IPS DF 4.7 (cell line): ENCODE results near the gene KSR2.
"Not testable (repeated sequence)": the region's sequence is repeated elsewhere in the genome, so short reads cannot be mapped to it uniquely, and the experiment has no call there.

Experiments used
- DNase-seq: peaks from one replicate; pipeline ENCODE4 v3.0.0-alpha.2; 2013; ENCODE audit warnings: low spot score; ENCODE audit errors: extremely low read depth

Gene KSR2

DNA sequence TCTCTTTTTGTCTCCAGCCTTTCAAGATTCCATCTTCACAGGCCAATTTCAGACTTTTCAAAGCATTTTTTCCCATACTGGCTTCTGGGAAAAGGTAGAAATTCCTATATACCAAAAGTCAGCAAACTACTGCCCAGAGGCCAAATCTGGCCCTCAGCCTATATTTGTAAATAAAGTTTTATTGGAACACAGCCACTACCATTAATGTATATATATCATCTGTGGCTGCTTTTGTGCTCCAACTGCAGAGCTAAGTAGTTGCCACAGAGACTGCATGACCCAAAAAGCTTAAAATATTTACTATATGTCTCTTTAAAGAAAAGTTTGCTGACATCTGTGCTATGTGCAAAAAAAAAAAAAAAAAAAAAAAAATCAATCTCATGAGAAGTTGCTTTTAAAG is 76.3 kb downstream of the KSR2 start:
- DNase-seq: no peak

DNA sequence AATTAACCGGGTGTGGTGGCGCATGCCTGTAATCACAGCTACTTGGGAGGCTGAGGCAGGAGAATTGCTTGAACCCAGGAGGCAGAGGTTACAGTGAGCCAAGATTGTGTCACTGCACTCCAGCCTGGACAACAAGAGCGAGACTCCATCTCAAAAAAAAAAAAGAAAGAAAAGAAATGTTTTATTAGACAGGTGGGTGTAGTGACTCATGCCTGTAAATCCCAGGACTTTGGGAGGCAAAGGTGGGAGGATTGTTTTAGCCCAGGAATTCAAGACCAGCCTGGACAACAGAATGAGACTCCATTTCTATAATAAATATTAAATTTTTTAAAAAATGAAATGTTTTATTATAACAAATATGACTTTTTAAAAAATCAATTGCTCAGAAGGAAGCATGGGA is 77.5 kb downstream of the KSR2 start:
- DNase-seq: not testable (repeated sequence)

DNA sequence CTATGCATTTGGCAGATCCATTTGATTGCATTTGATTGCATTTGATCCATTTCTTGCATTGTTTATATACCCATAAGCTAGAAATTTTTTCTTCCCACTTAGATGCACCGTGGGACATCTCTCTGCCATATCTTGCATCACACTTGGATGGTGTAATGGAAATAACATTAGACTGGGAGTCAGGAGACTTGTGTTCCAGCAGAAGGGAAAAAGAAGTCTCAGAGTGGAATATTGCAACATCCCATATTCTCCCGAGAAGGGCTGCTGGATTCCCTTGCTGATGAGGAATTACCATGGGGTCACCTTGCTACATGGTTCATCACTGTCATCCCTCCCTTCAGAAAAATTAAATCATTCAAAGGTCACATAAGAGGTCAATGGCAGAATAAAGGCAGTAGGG is 78.1 kb downstream of the KSR2 start:
- no peak for DNase-seq

DNA sequence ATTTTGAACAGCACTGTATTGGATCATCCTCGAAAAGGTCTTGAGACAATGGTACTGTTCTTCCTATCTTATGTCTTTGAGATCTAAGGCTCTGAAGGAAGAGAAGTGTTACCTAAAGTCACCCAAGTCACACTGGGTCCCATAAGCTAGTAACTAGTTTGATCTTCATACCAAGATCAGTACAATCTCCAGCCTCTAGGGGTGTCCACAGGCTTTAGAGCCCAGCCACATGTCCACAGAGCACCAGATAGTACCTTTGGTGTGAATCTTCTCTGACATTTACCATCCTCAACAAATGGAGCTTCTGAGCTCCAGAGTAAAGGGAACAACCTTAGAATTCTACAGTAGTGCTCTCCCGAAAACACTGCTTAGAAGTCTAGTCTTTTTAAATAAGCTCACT is 78.7 kb downstream of the KSR2 start:
- no peak for DNase-seq

DNA sequence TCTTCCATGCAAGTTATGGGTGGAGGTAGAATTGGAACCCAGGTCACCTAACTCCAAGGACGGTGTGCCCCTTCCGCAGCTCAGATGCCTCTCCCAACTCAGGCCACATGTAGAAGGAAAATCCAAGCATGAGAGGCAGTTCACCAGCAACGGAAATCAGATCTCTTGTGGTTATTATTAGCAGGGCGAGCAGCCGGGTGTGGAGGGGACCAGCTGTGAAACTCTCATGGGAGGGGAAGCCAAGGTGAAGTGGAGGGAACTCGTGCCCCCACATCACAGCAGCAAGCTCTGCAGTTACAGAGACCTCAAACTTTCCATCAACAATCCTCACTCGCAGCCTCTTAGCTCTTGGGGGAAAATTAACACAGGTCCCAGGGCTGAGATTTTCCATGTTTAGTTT is 79.7 kb downstream of the KSR2 start:
- DNase-seq: no peak

DNA sequence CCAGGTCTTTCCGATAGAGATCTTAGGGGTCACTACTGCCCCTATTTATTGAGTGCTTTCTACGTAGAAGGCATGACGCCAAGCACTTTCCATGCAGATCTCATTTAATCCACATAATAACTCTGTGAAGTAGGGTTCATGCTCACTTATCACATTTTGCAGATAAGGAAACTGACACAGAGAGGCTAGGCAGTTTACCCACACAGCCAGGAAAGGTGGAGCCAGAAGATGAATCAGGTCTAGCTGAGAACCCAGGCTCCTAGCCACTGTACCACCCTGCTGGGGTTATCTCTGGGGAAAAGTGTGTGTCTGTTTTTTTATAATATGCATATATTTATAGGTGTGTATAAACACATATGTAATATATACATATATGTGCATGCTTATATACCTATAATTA is 83.6 kb downstream of the KSR2 start:
- no peak for DNase-seq

DNA sequence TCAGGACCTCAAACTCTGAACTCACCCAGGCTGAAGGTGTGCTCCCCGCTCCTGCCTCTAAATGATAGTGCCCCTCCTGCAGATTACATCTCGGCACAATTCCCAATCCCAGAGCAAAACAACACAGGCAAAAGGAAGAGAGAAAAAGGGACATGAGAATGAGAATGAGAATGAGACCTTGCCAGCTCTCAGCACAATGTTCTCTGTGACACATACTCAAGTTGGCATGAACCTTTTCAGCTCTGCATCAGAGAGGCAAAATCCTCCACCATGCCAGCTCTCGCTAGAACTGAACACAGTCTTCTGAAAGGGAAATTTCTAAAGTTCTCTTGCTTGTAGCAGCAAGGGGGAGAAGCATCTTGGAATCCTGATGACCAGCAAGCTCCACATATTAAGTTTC is 84.6 kb downstream of the KSR2 start:
- DNase-seq: no peak

DNA sequence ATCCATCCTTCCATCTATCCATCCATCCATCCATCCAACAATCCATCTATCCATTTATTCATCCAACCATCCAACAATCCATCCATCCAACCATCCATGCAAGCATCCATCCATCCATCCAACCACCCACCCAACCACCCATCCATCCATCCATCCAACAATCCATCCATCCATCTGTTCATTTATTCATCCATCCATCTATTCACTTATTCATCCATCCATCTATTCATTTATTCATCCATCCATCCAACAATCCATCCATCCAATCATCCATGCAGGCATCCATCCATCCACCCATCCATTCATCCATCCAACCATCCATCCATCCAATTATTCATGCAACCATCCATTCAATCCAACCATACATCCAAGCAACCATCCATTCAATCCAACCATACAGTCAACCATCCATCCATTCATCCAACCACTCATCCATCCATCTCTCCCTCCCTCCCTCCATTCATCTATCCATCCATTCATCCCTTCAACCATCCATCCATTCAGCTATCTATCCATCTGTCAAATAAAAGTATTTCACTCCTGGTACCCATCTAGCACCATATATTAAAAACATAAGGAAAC is 86.1 kb downstream of the KSR2 start:
- DNase-seq: no peak

DNA sequence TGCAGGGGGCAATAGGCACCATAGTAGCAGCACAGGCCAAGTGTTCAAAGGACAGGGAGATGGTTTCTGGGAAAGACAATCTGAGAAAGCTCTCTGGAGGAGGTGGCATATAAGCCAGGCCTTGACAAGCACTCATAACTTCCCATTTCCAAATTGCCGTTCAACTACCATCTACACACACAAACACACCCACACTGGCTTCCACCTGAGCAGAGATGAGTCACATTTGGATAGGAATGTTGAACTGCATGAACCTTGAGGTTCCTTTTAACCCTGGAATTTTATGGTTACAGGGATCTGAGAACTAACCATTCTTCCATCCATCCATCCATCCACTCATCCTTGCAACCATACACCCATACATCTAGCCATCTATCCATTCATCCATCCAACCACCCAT is 86.6 kb downstream of the KSR2 start:
- DNase-seq: no peak

DNA sequence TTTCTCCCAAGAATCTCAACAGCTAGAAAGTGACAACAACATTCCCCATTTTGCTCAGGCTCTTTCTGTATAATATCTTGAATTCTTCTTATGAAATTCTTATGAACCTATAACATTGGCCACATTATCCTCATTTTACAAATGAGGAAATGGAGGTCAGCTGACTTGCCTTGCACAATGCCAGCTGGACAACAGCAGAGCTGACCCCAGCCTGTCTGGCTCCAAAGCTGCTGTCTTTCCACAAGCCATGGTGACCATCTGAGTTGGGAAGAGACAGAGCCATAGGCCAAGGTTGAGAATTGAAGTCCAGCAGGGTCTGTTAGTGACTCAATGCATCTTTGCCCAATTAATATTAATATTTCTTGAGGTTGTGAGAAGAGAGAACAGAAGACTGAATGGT is 87.3 kb downstream of the KSR2 start:
- no peak for DNase-seq

DNA sequence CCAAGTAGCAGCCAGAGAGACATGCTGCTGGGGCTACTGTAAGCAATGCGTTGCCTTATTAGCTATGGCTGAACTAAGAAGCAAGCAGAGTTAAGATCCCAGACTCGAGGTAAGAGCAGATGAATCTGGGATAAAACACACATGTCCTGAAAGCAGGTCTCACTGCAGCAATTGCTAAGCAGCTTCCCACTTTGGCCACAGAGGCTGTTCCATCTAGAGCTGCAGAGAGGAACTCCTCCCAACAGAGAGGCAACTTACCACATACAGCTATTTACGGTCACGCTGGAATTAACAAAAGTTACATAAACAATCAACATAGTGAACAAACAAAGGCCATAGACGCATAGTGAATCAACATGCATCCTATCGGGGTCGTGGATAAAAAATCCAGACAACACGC is 90.2 kb downstream of the KSR2 start:
- no peak for DNase-seq

DNA sequence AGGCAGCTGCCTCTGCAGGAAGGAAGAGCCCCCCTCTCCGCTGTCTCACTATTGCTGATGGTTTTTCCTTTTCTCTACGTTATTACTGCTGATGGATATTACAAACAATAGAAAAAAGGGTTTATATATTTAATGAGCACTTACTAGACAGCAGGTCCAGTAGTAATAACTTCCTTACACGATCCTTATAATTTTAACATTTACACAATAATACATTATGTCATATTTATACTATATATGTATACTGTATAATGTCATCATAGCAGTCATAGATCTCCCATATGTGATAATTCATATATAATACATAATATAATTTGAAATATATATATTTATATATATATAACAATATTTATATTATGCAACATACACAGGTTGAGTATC is 92.4 kb downstream of the KSR2 start:
- no peak for DNase-seq

DNA sequence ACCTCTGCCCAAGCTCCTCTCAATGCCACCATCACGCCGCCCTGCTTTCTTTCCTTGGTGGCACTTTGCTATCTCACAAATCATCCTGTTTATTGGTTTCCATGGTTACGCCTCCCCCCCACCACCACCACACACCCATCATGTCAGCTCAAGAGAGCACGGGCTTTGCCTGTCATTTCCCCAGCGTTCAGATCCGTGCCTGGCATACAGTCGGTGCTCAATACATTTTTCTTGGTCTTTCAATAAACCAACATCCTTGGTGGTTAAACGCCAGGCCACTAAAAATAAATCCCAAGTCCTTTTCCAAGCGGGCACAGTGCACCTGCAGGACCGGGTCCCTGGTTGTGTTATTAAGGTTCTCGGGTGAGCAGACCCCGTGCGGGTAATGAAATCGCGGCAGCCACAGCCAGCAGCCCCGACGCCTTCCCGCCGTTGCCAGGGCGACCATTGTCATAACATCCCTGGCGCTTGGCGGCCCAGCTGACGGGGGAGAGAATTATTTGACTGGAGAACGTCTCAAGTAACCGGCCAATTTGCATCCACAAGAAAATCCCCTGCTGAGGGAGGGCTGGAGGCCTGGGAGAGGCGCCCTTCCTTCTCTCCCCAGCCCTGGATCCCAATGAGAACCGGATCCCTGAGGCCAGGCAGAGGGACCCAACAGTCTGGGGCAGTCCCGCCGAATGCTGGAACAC is 92.9 kb downstream of the KSR2 start:
- peak; percentile 28 for DNase-seq

DNA sequence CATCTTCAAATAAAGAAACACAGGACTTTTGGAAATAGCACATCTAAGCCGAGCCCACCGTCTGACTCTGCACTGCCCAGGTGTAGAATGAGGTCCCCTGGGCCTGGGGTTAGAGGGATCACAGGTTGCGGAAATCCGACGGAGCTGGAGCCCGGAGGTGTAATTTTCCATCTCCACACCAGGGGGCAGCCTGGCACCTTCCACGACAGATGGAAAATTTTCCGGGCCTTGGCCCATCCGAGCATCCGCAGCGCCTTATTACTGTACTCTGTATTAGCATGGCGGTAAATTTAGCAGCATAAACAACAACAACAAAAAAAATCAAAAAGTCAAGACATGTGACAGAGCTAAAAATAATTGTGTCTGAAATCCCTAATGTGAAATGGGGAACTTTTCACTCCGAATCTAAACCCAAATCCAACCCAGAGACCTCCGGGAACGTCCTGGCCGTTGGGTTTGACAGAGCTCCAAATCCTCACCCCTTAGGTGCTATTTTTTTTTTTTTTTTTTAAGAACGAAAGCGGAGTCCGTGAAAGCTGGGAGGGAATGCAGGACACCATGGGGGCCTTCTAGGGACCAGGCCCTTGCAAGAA is 93.9 kb downstream of the KSR2 start:
- DNase-seq: peak; percentile 62

DNA sequence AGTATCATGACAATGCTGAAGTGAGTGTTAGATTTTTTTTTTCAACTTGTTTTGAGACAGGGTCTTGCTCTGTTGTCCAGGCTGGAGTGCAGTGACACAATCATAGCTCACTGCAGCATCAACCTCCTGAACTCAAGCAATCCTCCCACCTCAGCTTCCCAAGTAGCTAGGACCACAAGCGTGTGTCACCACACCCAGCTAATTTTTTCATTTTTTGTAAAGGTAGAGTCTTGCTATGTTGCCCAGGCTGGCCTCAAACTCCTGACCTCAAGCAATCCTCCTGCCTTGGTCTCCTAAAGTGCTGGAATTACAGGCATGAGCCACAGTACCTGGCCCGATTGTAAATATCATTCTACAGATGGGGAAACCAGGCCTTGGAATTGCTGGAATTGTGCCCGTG is 94.6 kb downstream of the KSR2 start:
- DNase-seq: not testable (repeated sequence)

DNA sequence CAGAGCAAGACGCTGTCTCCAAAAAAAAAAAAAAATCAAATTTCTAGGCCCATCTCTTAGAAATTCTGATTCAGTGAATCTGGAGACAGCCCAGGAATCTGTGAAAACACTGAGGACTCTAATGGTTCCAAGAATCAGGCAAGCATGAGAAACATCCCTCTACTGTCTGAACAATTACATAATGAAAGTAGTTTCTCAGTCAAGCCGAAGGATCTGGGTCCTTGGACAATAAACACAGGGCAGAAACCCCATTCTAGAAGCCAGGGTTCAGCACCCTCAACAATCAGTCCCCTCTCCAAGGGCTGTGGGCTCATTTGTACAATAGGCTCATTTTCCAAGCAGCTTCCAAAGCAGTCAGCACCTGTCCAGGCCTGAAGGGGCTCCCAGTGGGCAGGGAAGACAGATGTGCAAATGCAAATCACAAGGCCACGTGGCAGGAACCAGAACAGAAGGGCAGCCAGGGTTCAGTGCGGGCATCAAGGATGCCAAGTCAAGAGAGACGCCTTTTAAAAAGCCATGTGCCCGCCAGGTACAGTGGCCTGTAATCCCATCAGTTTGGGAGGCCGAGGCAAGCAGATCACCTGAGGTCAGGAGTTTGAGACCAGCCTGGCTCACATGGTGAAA is 96.1 kb downstream of the KSR2 start:
- DNase-seq: no peak

DNA sequence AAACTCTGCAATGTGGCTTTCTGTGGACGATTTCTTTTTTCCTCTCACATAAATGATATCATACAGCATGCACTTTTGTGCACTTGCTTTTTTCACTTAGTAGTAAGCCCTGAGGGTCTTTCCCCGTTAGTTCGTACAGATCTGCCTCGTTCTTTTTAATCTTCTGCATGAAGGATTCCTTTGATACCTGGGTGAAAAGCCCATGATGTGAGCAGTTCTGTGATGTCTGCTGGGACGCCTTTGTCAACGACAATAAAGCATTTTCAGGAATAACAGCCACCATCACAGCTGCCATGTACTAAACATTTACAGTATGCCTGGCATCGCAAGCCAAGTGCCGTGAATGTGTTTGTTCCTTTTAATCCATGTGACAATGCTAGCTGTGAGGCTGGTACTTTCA is 99.2 kb downstream of the KSR2 start:
- DNase-seq: no peak

DNA sequence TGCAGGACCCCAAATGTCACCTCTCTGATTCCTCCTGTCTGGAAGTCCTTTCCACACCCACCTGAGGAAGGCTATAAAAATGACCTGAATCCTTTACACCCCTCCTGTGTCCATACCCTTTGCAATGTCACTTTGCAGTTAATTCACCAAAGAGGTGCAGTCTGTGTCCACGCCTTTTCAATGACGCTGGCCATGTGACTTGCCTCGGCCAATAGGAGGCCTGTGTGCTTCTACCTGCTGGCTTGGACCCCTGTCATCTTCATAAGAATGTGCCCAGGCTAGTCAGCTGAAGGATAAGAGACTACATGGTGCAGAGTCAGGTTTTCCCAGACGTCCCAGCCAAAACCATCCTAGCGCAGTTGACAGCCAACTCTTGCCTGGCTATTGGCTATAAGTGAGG is 101.4 kb downstream of the KSR2 start:
- DNase-seq: no peak

DNA sequence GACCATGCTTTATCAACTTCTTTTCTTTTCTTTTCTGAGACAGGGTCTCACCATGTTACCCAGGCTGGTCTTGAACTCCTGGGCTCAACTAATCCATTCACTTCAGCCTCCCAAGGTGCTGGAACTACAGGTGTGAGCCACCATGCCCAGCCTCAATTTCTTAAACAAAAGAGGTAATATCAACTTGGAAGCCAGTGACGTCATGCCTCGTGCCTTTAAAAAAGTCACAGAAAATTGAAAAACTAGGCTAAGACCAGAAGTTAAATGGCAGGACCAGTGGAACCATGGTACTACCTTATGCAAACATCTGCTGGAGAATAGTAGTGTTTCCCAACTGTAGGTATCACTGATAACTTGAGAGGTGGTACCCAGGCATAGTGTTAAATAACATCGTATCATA is 103.3 kb downstream of the KSR2 start:
- no peak for DNase-seq

DNA sequence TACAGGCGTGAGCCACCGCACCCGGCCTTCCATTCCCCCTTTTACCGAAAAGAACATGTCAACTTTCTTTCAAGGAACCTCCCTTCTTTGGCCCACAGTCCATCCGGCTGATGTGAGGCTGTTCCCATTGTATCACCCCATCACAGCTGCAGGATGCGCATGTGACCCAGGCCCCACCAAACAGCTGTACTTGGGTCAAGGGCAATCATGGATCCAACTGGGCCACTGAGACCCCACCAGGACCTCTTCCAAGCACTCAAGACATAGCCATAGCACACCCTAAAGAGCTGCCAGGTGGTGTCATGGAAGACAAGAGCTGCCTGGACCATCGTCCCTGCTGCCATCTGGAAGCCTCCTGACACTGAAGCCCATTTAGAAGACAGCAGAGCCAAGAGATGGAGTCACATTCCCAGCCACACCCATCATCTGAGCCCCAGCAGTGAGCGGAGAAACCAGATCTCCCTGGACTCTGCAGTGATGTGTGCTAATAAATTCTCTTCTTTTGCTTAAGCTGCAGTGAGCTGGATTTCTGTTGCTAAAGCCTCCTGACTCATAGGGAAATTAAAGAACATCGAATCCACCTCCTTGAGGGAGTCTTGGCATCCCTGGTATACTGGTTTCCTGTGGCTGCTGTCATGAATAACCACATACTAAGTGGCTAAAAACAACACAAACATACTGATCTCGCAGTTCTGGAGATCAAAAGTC is 105.6 kb downstream of the KSR2 start:
- no peak for DNase-seq

DNA sequence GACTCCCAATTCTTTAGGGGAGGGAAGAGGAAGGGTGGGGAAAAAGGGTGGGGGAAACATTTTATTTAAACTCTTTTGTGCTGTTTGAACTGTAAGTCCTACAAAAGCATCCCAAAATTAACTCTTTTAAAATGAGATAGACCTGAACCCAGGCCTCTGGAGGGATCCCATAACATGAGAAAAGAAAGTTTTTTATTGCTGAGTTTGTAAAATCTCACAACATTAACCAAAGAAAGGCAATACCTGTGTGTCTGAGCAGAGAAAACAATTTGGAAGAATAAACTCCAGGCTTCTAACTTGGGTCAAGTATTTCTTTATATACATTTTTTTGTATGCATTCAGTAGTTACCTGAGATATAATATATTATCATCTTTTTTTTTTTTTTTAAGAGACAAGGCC is 107.1 kb downstream of the KSR2 start:
- no peak for DNase-seq

DNA sequence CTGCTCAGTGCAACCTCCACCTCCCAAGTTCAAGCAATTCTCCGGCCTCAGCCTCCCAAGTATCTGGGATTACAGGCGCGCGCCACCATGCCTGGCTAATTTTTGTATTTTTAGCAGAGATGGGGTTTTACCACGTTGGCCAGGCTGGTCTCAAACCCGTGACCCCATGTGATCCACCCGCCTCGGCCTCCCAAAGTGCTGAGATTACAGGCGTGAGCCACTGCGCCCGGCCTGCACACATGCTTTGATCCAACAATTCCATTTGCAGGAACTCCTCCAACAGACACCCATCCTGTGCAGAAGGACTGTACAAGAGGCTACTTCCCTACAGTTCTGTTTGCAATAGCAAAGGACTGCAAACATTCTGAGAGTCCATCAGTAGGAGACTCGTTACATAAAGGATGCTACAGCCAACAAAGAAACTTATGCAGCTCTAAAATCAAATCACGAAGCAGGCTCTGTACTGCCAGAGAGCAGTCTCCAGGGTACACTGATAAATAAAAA is 108.0 kb downstream of the KSR2 start:
- not testable (repeated sequence) for DNase-seq
